Globus pallidus (tissue), 1 donor: ENCODE measurements around the gene TUG1.

Experiments
- DNase-seq: peaks from one replicate; pipeline ENCODE4 v3.0.0-alpha.2; 2015; ENCODE audit warnings: low spot score

The TUG1 gene

DNA sequence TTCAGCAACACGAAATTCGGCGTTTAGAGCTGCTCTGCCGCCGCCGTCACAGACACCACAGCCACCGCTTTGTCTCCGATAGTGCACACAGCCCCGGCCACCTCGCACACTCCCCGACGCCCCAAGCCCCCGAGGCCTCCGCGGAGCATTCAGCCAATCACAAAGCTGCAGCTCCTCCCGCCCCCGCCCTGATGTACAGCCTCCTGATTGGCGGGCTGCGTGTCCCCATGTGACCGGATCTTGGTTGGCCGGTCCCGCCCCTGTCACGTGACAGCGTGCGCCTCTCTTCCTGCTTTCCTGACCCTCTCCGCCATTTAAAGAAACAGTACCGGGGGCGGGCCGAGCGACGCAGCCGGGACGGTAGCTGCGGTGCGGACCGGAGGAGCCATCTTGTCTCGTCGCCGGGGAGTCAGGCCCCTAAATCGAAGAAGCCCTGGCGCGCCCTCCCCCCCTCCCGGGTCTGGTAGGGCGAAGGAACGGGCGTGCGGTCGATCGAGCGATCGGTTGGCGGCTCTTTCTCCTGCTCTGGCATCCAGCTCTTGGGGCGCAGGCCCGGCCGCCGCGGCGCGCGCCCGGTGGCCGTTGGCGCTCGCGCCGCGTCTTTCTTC, at the start of gene TUG1:
TUG1 (plus strand) TSS at position 342 of the 608 bp plus-strand sequence.
- DNase-seq, result peak; percentile 98

DNA sequence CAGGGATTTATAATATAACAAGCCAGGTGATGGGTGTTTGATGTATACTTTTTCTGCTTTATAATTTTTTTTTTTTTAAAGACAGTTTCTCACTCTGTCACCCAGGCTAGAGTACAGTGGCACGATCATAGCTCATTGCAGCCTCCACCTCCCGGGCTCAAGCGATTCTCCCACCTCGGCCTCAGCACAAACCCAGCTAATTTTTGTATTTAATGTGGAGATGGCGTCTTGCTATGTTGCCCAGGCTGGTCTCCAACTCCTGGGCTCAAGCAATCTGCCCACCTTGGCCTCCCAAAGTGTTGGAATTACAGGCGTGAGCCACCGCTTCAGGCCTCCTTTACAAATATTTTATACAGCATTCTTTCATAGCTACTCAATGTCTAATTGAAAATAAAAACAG, 49.1 kb upstream of the TUG1 start:
- no peak for DNase-seq

DNA sequence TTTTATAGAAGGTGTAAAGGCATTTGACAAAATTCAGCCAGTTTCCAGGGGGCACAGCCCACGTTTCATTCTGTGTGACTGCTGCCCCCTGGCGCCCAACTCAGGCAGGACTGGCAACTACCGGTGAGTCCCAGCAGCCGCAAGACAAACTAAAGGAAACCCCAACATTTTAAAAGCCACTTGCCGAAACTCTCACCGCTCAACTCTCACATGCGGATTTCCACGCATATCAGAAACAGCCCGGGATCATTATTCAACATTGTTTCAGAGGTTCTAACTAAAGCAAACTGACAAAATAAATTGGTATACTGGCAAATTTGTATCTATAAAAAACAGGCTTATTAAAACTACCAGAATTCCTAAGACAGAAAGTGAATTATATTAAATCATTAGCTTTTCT, 48.7 kb upstream of the TUG1 start:
- peak; percentile 59 for DNase-seq

- DNase-seq, result no peak
These were observed 48.0 kb upstream of the TUG1 start for GRCh38 chr22:30921108-30921507.

DNA sequence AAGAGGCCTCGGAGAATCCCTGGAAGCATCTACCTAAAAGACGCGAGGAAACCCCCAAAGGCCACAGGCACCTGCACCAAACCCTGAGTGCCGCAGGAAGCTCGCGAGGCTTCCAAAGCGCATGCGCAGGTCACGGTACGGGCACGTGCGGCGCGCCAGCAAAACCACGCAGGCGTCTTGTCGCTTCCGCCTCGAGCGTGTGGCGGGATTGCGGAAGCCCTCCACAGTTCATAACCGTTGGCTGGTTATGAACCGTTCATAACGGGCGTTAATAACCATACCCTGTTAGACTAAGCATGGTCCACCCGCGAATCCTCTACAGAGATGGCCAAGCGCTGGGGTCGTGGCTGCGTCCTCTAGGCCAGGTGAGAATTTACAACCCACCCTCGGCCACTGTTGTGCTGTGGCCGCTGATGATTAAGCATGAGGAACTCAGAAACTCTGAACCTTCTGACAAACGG, 46.9 kb upstream of the TUG1 start:
- DNase-seq, result peak; percentile 16

DNA sequence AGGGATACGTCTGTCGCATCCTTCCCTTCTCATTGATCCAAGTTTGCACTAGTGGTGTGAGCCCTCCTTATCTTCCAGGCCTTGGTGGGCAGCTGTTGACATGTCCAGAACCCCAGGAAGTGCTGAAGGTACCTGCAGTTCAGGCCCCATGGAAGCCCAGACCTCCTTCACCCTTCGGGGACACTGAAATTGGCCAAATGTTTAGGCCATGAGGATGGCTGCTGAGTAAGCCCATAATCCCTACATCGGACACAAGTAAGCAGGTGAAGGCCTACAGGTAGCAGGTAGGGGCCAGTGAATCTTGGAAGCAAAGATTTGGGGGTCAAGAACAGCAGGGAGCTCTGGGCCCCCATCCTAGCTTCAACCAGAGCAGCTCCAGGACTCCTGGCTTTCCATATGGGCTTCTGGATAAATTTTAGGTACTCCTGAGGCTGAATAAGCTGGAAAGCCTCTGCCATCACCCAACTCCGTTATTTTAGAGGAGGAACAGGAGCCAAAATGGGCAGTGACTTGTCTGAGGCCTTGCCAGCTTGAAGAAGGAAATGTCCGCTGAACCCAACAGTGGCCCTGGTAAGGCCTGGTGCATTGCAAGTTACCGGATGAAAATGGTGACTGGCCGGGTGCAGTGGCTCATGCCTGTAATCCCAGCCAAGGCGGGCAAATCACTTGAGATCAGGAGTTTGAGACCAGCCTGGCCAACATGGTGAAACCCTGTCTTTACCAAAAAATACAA, 45.7 kb upstream of the TUG1 start:
- no peak for DNase-seq

GRCh38 chr22:30925667-30926066, 43.4 kb upstream of the TUG1 start:
- no peak for DNase-seq

- DNase-seq, result no peak
These were observed 42.4 kb upstream of the TUG1 start for GRCh38 chr22:30926706-30927105.

- no peak for DNase-seq
These were observed 41.3 kb upstream of the TUG1 start for GRCh38 chr22:30927806-30928205.

- no peak for DNase-seq
These were observed 40.7 kb upstream of the TUG1 start for GRCh38 chr22:30928401-30928800.

GRCh38 chr22:30930228-30930627, 38.8 kb upstream of the TUG1 start:
- no peak for DNase-seq

- no peak for DNase-seq
These were observed 37.3 kb upstream of the TUG1 start for GRCh38 chr22:30931541-30932300.

DNA sequence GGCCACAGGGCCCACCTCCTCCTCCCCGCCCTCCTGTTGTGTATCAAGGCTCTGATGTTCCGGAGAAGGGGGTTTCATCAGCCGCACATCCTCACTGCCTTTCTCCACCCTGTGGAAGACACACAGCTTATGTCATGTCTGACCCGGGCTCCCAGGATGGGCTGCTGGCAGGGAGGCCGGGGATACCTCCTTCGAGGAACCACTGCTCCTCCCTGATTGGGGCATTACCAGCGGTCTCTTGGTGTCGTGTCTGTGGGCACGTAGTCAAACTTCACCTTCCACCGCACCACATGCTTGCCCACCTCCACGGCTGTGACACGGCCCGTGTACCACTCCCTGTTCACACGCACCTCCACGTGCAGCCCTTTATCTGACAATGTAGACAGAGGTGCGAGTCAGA, 36.4 kb upstream of the TUG1 start:
- no peak for DNase-seq

DNA sequence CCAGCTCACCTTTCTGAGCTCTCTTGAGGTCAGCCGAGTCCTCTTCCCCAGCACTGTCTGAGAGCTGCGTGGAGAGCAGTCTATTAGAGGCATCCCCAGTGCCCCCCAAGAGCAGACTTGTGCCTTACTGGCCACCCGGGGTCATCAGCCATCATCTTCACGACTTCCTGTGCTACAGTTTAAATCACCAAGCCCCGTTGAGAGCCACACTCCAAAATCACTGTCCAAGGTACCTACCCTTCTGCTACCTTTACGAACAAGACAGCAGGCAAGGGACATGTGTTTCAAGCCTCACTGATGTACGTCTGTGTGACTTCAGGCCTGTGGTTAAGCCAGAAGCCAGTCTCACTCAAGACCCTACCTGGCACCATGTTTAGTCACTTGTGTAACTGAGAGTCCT, 35.6 kb upstream of the TUG1 start:
- no peak for DNase-seq

DNA sequence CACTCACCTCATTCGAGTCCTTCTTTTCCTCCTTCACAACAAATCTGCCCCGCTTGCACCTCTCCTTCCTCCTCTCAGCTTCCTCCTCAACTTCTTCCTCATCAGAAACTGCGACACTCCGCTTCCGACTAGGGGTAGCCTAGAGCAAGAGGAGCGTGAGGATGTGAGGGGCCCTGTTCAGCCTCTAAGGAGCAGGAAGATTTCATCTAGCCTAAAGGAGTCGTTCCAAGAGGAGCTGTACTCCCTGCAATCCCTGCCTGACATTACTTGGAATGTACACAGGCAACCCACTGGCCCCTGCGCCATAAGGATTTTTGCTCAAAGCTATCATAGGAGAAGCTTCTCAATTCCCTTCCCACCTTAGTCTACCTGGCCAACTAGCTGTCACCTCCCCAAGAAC, 35.0 kb upstream of the TUG1 start:
- no peak for DNase-seq

DNA sequence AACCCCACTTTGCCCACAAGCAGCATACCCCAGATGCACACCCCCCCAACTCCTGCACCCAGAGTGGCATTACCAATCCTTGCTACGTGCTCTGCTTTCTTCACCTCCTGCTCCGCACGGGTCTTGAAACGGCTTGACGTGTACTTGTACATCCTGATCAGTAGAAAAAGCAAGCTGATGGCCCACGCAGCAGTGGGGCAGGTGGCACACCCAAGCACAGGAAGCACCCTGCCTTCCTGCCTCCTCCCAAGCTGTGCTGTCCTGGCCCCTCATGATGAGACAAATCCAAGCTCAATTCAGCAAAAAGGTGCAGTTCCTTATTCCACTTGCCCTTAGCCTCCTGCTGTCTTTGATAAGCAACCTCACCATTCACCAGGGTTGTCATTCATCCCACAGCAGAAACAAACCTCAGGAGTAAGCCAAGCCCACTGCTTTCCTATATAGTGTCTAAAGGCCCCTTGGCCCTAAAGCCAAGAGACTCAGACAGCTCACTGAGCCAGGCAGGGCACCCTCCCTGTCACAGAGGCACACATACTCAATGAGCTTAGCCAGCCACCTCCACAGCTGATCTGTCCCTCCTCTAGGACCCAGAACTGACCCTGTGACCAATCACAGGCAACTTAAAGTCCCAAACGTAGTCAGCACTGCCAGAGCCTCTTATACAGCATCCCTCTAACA, 28.2 kb upstream of the TUG1 start:
- no peak for DNase-seq

DNA sequence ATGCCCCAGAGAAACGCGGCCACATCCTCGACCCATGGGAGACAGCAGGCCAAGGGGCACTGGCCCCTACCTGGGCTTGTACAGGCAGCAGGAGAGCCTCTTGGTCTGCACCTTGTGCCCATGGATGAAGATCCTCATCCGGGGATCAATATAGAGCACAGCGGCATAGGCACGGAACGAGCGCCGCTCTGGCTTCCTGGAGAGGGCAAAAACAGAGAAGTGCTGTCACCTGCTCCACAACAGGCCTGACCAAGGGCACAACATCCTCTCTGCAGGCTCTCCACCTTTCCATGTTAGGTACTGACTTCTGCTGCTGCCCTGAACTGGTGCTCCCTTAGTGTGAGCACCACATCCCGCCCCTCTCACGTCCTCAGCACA, 27.7 kb upstream of the TUG1 start:
- no peak for DNase-seq

DNA sequence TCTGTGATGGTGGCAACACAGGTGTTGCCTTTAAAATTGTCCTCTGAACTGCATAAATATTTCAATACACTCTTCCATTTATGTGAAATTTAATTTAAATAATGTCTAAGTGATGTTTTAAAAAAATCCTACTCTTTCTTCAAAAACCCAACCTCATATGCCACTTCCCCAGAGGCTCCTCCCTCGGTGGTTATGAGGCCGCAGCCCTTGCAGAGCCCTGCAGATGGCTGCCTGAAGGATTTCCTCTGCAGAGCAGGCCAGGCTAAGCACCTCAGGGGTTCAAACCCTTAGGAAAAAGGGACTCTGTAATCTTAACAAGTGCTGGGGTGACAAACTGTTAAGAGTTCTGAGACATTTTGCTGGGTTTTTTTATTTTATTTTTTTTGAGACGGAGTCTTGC, 25.7 kb upstream of the TUG1 start:
- DNase-seq, result no peak

DNA sequence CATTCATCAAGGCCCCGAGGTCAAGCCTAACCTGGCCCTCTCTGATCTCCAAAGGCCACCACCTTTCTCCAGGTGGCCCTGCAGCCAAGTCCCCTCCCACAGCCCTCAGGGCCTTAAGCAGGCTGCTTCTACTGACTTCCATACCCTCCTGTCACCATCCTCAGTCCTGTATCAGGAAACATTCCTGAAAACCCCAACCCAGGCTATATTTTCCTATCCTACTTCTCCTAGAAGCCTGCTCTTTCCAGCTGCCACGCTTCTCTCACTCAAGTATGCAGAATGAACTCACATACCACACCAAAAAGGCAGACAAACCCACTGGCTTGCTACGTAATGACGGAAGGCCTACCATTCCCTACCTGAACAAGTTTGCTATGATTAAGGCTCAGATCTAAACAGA, 24.1 kb upstream of the TUG1 start:
- DNase-seq, result no peak

DNA sequence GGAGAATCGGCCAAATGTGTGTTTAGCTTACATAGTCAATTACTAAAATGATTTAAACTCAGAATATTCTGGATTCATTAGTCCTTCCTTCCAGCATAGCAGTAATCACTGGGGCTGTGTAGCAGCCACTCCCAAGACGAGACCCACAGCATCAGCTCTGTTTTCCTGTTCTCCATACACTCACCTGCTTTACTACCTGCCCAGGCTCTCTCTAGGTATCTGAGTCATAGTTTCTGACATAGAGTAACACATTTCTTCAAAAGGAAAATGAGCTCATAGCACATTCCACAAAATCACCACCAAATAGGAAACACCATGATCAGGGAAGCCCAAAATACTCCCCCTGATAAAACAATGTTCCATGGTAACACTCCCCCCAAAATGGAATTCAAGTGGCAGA, 23.4 kb upstream of the TUG1 start:
- DNase-seq, result no peak

GRCh38 chr22:30946354-30946753, 22.7 kb upstream of the TUG1 start:
- no peak for DNase-seq

GRCh38 chr22:30947173-30947815, 21.8 kb upstream of the TUG1 start:
- peak; percentile 80 for DNase-seq
